ENCODE results near the gene SETBP1. TPM values are rescaled to one million over a fixed set of nuclear protein-coding genes. Genes with fewer than 3 reads are reported as not detected.

The SETBP1 gene
- total RNA-seq, 1 donor from 2014 or later, result 13.6 TPM

- H3K9ac ChIP-seq (ENCODE audit: low read depth in 1 of 3, low read length in 3 of 3), result no peak overlapping the region
- H3K36me3 ChIP-seq (ENCODE audit: control insufficient read depth in 3 of 3, insufficient read depth in 3 of 3, low read length in 3 of 3), result no peaks in the 10 kb centered on the region
- no peak overlapping the region for H3K27ac ChIP-seq (ENCODE audit: low read depth, low read length)
- peaks cover 44 to 63% (median 62%) of the 10 kb centered on the region in 3 donors for H3K4me1 ChIP-seq (ENCODE audit: control insufficient read depth in 3 of 3, insufficient read depth in 3 of 3, low read length in 3 of 3)
- H3K4me3 ChIP-seq (ENCODE audit: low read length in 3 of 3), result no peak overlapping the region
- H3K9me3 ChIP-seq (ENCODE audit: control insufficient read depth in 3 of 3, low read length in 3 of 3), result no peaks in the 10 kb centered on the region
- H3K27me3 ChIP-seq (ENCODE audit: control insufficient read depth in 3 of 3, insufficient read depth in 3 of 3, low read length in 3 of 3), result no peaks in the 10 kb centered on the region
These were observed 168.1 kb downstream of the SETBP1 start for GRCh38 chr18:44848644-44849335.

DNA sequence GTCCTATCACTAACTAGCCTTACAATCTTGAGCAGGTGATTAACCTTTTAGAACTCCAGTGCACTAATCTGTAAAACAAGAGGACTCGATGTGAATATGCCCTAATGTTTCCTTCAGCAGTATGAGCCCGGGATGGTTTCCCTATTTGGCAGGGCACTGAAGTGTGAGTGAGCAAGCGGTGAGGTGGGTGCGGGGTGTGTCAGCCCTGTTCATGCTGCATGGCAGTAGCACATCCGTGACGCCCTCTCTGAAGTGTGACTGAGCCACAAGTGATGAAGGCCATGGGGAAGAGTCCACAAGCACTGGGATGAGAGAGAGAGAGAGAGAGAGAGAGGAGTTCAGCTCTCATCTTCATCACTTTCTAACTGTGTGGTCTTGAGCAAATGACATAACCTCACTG is 168.7 kb downstream of the SETBP1 start:
- Histone ChIP-seq H3K4me1 (ENCODE audit: control insufficient read depth in 3 of 3, insufficient read depth in 3 of 3, low read length in 3 of 3) (peaks cover 44 to 65% (median 64%) of the 10 kb centered on the region in 3 donors), H3K9me3 (ENCODE audit: control insufficient read depth in 3 of 3, low read length in 3 of 3) (no peaks in the 10 kb centered on the region), H3K9ac (ENCODE audit: low read depth in 1 of 3, low read length in 3 of 3) (no peak overlapping the region), H3K4me3 (ENCODE audit: low read length in 3 of 3) (no peak overlapping the region), H3K27me3 (ENCODE audit: control insufficient read depth in 3 of 3, insufficient read depth in 3 of 3, low read length in 3 of 3) (no peaks in the 10 kb centered on the region), H3K27ac (ENCODE audit: low read depth, low read length) (no peak overlapping the region), H3K36me3 (ENCODE audit: control insufficient read depth in 3 of 3, insufficient read depth in 3 of 3, low read length in 3 of 3) (no peaks in the 10 kb centered on the region)

DNA sequence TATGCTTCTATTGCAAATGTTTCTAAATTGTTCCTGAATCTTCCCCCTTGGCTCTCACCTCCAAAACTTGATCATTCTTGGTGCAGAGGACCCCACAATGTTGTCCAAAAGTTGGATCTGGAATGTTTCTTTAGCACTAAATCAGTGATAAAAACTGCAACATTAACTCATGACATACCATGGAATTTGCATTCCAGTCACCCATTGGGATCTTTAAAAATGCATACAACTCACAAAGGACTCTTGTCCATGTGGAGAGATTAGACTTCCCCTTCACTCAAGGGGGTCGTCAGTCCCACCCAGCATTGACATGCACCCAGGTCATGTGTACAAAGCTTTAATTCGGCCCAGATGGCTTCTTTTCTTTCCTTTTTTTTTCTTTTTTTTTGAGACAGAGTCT is 169.3 kb downstream of the SETBP1 start:
- H3K27me3 ChIP-seq (ENCODE audit: control insufficient read depth in 3 of 3, insufficient read depth in 3 of 3, low read length in 3 of 3), result no peaks in the 10 kb centered on the region
- H3K9ac ChIP-seq (ENCODE audit: low read depth in 1 of 3, low read length in 3 of 3), result no peak overlapping the region
- no peak overlapping the region for H3K4me3 ChIP-seq (ENCODE audit: low read length in 3 of 3)
- no peaks in the 10 kb centered on the region for H3K9me3 ChIP-seq (ENCODE audit: control insufficient read depth in 3 of 3, low read length in 3 of 3)
- no peaks in the 10 kb centered on the region for H3K36me3 ChIP-seq (ENCODE audit: control insufficient read depth in 3 of 3, insufficient read depth in 3 of 3, low read length in 3 of 3)
- H3K27ac ChIP-seq (ENCODE audit: low read depth, low read length), result no peak overlapping the region
- peaks cover 40 to 65% (median 61%) of the 10 kb centered on the region in 3 donors for H3K4me1 ChIP-seq (ENCODE audit: control insufficient read depth in 3 of 3, insufficient read depth in 3 of 3, low read length in 3 of 3)

DNA sequence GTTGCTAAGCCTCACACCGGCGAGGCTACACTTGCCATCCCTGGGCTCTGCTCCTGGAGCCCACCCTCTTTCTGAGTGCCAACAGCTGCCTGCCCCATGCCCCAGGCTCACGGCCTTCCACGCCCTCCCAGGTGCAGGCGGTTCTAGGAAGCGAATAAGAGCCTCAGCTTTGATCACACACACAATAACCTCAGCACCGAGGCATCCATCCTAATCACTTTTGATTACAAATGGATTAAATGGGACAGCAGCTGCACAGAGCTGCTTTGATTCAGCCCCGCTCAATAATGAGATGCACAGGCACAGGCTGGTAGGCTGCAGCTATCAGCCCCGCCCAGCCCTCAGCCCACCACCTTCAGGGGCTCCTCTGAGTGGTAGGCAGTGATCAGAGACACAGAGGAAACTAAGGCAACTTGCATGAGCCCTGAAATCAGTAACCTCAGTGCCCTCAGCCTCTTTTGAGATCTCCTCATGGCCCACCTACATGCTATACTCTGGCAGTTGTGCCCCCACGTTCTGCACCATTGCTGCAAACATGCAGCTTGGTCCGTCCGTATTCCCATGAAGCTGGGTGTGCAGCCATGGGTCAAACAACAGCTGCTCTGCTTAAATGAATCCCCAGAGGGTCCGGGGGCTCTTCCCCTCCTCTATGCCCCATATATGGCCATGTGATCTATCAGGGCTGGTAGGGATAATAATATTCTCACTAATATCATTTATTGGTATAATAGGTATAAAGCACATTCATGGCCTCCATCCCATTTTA is 171.4 kb downstream of the SETBP1 start:
- Histone ChIP-seq H3K27me3 (ENCODE audit: control insufficient read depth in 3 of 3, insufficient read depth in 3 of 3, low read length in 3 of 3) (no peaks in the 10 kb centered on the region), H3K9ac (ENCODE audit: low read depth in 1 of 3, low read length in 3 of 3) (peak overlapping the region in 1 of 3 donors; percentile 10), H3K4me3 (ENCODE audit: low read length in 3 of 3) (peak overlapping the region in 2 of 3 donors; percentile 12 to 23), H3K4me1 (ENCODE audit: control insufficient read depth in 3 of 3, insufficient read depth in 3 of 3, low read length in 3 of 3) (peaks cover 47 to 73% (median 59%) of the 10 kb centered on the region in 3 donors), H3K36me3 (ENCODE audit: control insufficient read depth in 3 of 3, insufficient read depth in 3 of 3, low read length in 3 of 3) (no peaks in the 10 kb centered on the region), H3K27ac (ENCODE audit: low read depth, low read length) (peak overlapping the region; percentile 70), H3K9me3 (ENCODE audit: control insufficient read depth in 3 of 3, low read length in 3 of 3) (no peaks in the 10 kb centered on the region)

DNA sequence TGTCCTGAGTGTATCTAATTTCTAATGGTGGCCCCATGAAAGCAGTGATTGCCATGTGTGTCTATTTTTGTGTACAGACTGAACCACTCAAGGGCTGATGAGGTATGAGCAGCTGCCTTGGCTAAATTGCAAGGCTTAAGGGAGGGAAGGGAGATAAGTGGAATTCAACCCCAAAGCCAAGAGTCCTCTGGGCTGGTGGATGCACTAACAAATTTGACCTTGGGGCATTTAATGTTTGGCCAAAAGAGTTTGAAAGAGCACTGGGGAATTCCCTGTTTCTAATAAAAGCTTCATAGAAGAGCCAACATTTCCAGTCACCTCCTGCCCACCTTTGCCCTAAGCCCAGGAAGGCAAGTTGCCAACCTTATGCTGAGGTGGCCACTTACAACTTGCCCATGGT is 172.1 kb downstream of the SETBP1 start:
- no peaks in the 10 kb centered on the region for H3K9me3 ChIP-seq (ENCODE audit: control insufficient read depth in 3 of 3, low read length in 3 of 3)
- H3K9ac ChIP-seq (ENCODE audit: low read depth in 1 of 3, low read length in 3 of 3), result no peak overlapping the region
- H3K4me3 ChIP-seq (ENCODE audit: low read length in 3 of 3), result no peak overlapping the region
- H3K27ac ChIP-seq (ENCODE audit: low read depth, low read length), result peak overlapping the region; percentile 70
- H3K36me3 ChIP-seq (ENCODE audit: control insufficient read depth in 3 of 3, insufficient read depth in 3 of 3, low read length in 3 of 3), result no peaks in the 10 kb centered on the region
- no peaks in the 10 kb centered on the region for H3K27me3 ChIP-seq (ENCODE audit: control insufficient read depth in 3 of 3, insufficient read depth in 3 of 3, low read length in 3 of 3)
- peaks cover 47 to 73% (median 59%) of the 10 kb centered on the region in 3 donors for H3K4me1 ChIP-seq (ENCODE audit: control insufficient read depth in 3 of 3, insufficient read depth in 3 of 3, low read length in 3 of 3)

DNA sequence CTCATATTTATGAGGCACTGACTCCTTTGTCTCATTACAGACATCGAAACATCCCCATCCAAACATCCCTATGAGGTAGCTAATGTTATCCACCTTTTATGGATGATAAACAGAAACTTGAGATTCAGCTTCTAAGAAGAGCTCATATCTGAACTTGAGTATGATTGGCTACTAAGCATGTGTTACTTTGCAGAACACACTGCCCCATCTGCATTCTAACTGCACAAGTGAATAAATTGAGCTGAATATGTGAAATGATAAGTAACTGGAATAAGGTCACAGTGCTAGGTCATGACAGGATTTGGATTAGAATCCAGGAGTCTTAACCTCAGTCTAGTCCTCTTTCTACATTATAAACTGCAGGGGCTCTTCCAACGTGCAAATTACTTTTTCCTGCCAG is 172.7 kb downstream of the SETBP1 start:
- Histone ChIP-seq H3K9ac (ENCODE audit: low read depth in 1 of 3, low read length in 3 of 3) (no peak overlapping the region), H3K9me3 (ENCODE audit: control insufficient read depth in 3 of 3, low read length in 3 of 3) (no peaks in the 10 kb centered on the region), H3K27ac (ENCODE audit: low read depth, low read length) (peak overlapping the region; percentile 70), H3K4me3 (ENCODE audit: low read length in 3 of 3) (no peak overlapping the region), H3K4me1 (ENCODE audit: control insufficient read depth in 3 of 3, insufficient read depth in 3 of 3, low read length in 3 of 3) (peaks cover 50 to 74% (median 60%) of the 10 kb centered on the region in 3 donors), H3K36me3 (ENCODE audit: control insufficient read depth in 3 of 3, insufficient read depth in 3 of 3, low read length in 3 of 3) (no peaks in the 10 kb centered on the region), H3K27me3 (ENCODE audit: control insufficient read depth in 3 of 3, insufficient read depth in 3 of 3, low read length in 3 of 3) (no peaks in the 10 kb centered on the region)

DNA sequence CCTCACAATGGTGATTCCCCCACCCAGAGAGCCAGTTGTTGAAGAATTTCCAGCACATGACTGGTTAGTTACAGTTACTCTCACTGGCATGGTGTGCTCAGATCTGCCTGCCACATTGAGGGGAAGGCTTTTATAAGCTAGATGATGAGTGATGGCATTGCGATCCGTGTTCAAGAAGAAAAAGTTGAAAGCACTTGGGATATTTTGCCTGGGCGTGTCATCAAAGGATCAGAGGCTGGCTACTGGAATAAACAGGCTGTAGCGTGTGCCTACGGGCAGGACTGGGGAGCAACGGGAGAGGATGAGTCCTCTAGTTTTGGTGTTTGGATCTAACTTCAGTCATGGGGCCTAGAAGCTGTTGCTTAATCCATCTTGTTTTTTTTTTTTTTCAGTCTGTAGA is 175.0 kb downstream of the SETBP1 start:
- Histone ChIP-seq H3K4me1 (ENCODE audit: control insufficient read depth in 3 of 3, insufficient read depth in 3 of 3, low read length in 3 of 3) (peaks cover 61 to 78% (median 62%) of the 10 kb centered on the region in 3 donors), H3K36me3 (ENCODE audit: control insufficient read depth in 3 of 3, insufficient read depth in 3 of 3, low read length in 3 of 3) (no peaks in the 10 kb centered on the region), H3K9ac (ENCODE audit: low read depth in 1 of 3, low read length in 3 of 3) (no peak overlapping the region), H3K9me3 (ENCODE audit: control insufficient read depth in 3 of 3, low read length in 3 of 3) (no peaks in the 10 kb centered on the region), H3K27me3 (ENCODE audit: control insufficient read depth in 3 of 3, insufficient read depth in 3 of 3, low read length in 3 of 3) (no peaks in the 10 kb centered on the region), H3K4me3 (ENCODE audit: low read length in 3 of 3) (no peak overlapping the region), H3K27ac (ENCODE audit: low read depth, low read length) (no peak overlapping the region)

- peaks cover 59 to 74% (median 59%) of the 10 kb centered on the region in 3 donors for H3K4me1 ChIP-seq (ENCODE audit: control insufficient read depth in 3 of 3, insufficient read depth in 3 of 3, low read length in 3 of 3)
- H3K27ac ChIP-seq (ENCODE audit: low read depth, low read length), result no peak overlapping the region
- H3K9me3 ChIP-seq (ENCODE audit: control insufficient read depth in 3 of 3, low read length in 3 of 3), result no peaks in the 10 kb centered on the region
- no peak overlapping the region for H3K9ac ChIP-seq (ENCODE audit: low read depth in 1 of 3, low read length in 3 of 3)
- H3K36me3 ChIP-seq (ENCODE audit: control insufficient read depth in 3 of 3, insufficient read depth in 3 of 3, low read length in 3 of 3), result no peaks in the 10 kb centered on the region
- no peaks in the 10 kb centered on the region for H3K27me3 ChIP-seq (ENCODE audit: control insufficient read depth in 3 of 3, insufficient read depth in 3 of 3, low read length in 3 of 3)
- no peak overlapping the region for H3K4me3 ChIP-seq (ENCODE audit: low read length in 3 of 3)
These were observed 175.5 kb downstream of the SETBP1 start for GRCh38 chr18:44856157-44856556.

DNA sequence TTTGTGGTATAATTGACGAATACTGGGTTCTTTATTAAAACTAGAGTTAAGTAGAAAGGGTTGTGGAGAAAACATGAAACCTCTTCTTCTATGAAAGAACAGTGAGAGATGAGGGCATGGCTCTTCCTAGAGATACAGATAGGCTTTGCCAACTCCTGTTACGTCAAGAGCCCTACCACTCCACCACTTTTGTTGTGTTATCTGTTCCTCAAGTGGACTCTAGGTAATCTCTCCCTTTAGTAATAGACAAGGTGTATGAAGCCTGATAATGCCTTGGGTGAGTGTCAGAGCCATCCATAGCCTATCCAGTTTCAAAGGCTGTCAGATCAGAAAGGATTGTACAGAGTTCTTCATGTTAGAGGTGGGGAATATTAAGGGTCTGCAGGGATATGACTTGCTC is 176.4 kb downstream of the SETBP1 start:
- peak overlapping the region; percentile 45 for H3K27ac ChIP-seq (ENCODE audit: low read depth, low read length)
- H3K4me3 ChIP-seq (ENCODE audit: low read length in 3 of 3), result no peak overlapping the region
- H3K9me3 ChIP-seq (ENCODE audit: control insufficient read depth in 3 of 3, low read length in 3 of 3), result no peaks in the 10 kb centered on the region
- no peaks in the 10 kb centered on the region for H3K27me3 ChIP-seq (ENCODE audit: control insufficient read depth in 3 of 3, insufficient read depth in 3 of 3, low read length in 3 of 3)
- no peak overlapping the region for H3K9ac ChIP-seq (ENCODE audit: low read depth in 1 of 3, low read length in 3 of 3)
- no peaks in the 10 kb centered on the region for H3K36me3 ChIP-seq (ENCODE audit: control insufficient read depth in 3 of 3, insufficient read depth in 3 of 3, low read length in 3 of 3)
- H3K4me1 ChIP-seq (ENCODE audit: control insufficient read depth in 3 of 3, insufficient read depth in 3 of 3, low read length in 3 of 3), result peaks cover 51 to 69% (median 56%) of the 10 kb centered on the region in 3 donors

Data from skeletal muscle tissue (tissue), 4 donors.